ENCODE data around the gene WWOX. TPM values are rescaled to one million over a fixed set of nuclear protein-coding genes. Genes with fewer than 3 reads are reported as not detected.

The WWOX gene
- total RNA-seq, 2 donors from 2014 or later, result 12.6 to 17.2 TPM

DNA sequence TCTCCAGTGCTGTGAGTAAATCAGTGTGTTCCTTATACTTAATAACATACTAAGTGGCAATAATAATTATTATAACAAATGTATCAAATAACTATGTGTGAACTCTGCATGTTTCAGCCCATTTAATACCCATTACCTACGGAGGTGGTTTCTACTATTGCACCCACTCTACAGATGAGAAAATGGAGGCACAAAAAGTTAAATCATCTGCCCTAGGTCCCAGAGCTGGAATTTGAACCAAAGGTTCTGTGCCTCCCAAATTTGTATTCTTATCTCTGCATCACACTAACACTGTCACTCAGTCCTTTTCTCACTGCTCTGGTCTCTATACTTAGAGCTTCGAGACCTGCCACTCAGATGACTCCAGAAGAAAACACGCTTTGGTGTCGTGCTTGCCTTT, 1084.1 kb downstream of the WWOX start:
- Mint-ChIP-seq H3K27ac (no peak overlapping the region), H3K9me3 (peaks cover 13 to 18% of the 10 kb centered on the region in 2 donors), H3K36me3 (peaks cover 13 to 36% of the 10 kb centered on the region in 2 donors)
- ATAC-seq (no peak), DNase-seq (ENCODE audit: low spot score in 2 of 2) (no peak)

DNA sequence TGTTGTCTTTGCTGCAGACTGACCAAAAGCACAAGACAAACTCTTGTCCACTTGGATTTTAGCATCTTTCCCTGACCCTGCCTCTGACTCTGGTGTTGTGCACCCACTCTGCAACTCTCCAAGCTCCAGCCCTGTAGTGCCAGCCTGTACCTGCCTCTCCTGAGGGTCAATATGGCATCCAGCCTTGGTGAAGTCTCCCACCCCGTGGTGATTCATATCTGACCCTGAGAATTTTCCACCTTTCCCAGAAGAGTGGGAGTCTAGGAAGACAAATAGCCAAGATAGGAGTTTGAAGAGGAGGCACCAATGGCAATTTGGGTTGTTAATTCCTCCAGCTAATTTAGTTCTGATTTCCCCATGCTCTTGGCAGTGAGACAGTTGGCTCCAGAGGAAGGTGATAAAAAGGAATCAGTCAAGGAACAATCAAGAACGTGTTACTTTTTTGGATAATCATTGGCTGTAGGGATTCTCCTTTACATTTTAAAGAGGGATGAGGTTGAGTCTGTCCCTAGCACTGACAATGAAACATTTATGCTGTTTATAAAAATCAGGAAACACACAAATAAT, 1085.1 kb downstream of the WWOX start:
- Mint-ChIP-seq H3K36me3 (peaks cover 15 to 33% of the 10 kb centered on the region in 2 donors), H3K9me3 (peaks cover 13 to 16% of the 10 kb centered on the region in 2 donors), H3K27ac (no peak overlapping the region)
- DNase-seq (ENCODE audit: low spot score in 2 of 2) (no peak), ATAC-seq (no peak)

DNA sequence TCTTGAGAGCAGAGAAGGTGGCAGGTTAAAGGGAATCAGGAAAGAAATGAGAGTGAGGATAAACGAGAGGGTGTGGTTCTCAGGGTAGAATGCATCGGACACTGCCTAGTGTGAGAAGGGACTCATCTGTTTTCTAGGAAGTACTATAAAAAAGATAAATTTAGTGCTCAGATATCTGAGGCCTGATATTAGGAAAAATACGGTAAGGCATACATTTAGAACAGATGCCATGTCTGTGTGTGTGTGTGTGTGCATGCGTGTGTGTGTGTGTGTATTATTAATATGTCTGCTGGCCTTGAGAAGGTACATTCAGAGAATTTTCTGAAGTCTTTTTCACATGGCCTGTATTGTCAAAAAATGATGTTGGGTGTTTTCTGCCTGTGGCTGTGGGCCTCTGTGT, 1086.3 kb downstream of the WWOX start:
- Mint-ChIP-seq H3K27ac (no peak overlapping the region), H3K9me3 (peaks cover 8 to 14% of the 10 kb centered on the region in 2 donors), H3K36me3 (peaks cover 11 to 21% of the 10 kb centered on the region in 2 donors)
- no peak for ATAC-seq
- DNase-seq (ENCODE audit: low spot score in 2 of 2), result no peak

DNA sequence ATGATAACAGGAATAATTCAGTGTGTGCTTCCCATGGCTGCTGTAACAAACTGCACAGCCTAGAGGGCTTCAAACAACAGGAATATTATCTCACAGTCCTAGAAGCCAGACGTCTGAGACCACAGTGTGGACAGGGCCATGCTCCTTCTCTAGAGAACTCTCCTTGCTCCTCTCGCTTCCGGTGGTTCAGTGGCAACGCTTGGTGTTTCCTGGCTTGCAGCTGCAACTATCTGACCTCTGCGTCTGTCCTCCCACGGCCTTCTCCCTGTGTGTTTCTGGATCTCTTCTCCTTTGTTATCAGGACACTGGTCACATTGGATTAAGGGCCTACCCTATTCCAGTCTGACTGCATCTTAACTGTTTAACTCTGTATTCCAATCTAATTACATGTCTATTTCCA, 1086.7 kb downstream of the WWOX start:
- DNase-seq (ENCODE audit: low spot score in 2 of 2) (no peak), ATAC-seq (no peak)
- Mint-ChIP-seq H3K27ac (no peak overlapping the region), H3K9me3 (peaks cover 6 to 9% of the 10 kb centered on the region in 2 donors), H3K36me3 (peaks cover 11 to 16% of the 10 kb centered on the region in 2 donors)

DNA sequence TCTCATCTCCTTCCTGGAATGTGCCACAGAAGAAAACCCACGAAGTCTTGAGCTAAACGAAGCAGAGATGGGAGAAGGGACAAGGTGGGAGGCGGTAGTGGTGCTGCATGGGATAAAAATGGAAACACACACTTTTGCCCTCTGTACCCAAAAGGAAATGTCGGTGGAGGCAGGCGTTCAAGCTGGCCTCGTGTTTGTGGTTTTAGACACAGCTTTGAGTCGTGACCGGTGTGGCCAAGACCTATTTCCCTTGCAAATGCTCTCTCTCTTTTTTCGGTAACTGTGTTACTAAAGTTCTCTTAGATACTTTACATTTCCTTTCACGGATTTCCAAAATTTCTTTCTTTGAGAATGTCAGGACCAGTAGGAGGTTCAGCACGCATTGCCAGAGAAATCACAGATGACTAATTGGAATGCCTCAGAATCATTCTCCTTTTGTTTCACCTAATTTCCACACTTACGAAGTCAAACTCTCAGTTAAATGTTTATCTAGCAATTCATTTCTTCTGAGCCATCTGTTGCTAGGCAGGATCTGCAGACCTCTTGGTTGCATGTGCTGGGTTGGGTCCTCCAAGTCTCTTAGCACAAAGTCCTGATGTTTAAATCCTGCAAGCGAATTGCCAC, 1088.8 kb downstream of the WWOX start:
- no peak for DNase-seq (ENCODE audit: low spot score in 2 of 2)
- H3K9me3 Mint-ChIP-seq, result peaks cover 0 to 3% of the 10 kb centered on the region in 2 donors
- ATAC-seq, result no peak
- peaks cover 10 to 11% of the 10 kb centered on the region in 2 donors for H3K36me3 Mint-ChIP-seq
- H3K27ac Mint-ChIP-seq, result no peak overlapping the region

DNA sequence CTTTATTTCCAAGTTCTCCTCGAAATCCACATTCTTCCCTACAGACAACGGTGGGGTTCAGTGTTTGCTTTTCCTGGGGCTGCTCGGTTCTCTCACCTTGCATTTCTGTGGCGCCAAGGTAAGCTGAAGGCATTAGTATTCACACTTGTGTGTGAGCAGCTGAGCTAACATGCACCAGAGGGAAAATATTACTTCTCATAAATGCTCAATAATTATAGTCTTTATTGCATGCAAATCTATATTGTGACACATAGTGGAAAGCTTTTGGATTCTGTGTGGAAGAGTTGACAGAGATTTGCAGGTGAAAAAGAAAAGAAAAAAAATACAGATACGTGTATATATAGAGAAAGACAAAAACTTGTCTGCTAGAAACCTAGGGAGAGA, 1089.3 kb downstream of the WWOX start:
- Mint-ChIP-seq H3K27ac (no peak overlapping the region), H3K36me3 (peaks cover 10 to 11% of the 10 kb centered on the region in 2 donors), H3K9me3 (peaks cover 0 to 3% of the 10 kb centered on the region in 2 donors)
- DNase-seq (ENCODE audit: low spot score in 2 of 2), result no peak
- no peak for ATAC-seq

DNA sequence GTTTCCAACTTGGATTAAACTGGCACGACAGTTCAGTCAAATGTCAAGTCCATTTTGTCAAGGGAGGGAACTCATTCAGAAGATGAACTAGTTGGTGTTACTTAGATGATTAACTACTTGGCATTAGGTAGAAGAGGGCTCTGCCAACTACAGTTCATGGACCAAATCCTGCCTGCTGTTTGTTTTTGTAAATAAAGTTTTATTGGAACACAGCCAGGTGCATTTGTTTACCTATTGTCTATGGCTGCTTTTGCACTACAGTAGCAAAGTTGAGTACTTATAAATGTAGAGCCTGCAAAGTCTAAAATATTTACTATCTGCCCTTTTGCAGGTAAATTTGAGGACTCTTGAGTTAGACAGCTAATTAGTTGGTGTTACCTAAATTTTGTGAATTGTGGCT, 1091.1 kb downstream of the WWOX start:
- Mint-ChIP-seq H3K9me3 (peaks cover 0 to 3% of the 10 kb centered on the region in 2 donors), H3K36me3 (peaks cover 10 to 11% of the 10 kb centered on the region in 2 donors), H3K27ac (no peak overlapping the region)
- DNase-seq (ENCODE audit: low spot score in 2 of 2) (no peak), ATAC-seq (no peak)

DNA sequence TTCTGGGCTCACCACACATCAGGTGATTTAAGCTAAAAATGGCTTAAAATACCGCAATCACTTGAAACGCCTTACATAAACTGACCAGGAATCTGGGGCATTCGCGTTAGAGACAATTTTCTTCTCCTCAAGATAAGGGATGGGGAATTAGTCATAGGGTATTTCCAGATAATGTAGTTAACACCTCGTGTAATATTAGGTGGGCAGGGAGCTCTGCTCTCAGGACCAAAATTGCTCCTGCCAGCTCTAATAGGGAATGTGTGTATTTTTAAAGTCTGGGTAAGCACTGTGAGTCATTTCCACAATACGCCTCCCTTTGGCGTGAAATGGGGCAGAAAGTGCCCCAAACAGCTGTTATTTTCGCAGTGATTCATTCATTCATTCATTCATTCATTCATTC, 1092.5 kb downstream of the WWOX start:
- Mint-ChIP-seq H3K9me3 (peaks cover 0 to 3% of the 10 kb centered on the region in 2 donors), H3K27ac (no peak overlapping the region), H3K36me3 (peaks cover 10 to 11% of the 10 kb centered on the region in 2 donors)
- DNase-seq (ENCODE audit: low spot score in 2 of 2), result no peak
- ATAC-seq, result no peak

DNA sequence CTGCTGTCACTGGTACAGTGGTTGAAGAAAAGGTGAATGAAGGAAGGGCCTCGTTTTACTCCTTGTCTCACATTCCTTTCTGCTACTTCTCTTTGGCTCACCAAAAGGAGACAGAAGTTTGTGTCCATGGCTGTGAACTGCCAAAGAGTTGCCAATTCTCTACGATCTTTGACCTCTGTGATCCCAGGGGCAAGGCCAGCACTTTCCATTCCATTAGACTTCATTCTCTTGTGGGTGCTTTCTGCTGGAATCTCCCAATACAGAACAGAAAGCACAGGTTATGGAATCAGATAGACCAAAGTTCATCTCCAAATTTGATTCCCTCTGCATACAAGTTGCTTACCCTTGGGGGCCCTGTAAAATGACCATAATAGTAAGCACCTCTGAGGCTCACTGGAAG, 1093.5 kb downstream of the WWOX start:
- no peak for ATAC-seq
- no peak overlapping the region for H3K27ac Mint-ChIP-seq
- peaks cover 0 to under 1% of the 10 kb centered on the region in 2 donors for H3K9me3 Mint-ChIP-seq
- no peak for DNase-seq (ENCODE audit: low spot score in 2 of 2)
- H3K36me3 Mint-ChIP-seq, result peaks cover 7 to 9% of the 10 kb centered on the region in 2 donors

DNA sequence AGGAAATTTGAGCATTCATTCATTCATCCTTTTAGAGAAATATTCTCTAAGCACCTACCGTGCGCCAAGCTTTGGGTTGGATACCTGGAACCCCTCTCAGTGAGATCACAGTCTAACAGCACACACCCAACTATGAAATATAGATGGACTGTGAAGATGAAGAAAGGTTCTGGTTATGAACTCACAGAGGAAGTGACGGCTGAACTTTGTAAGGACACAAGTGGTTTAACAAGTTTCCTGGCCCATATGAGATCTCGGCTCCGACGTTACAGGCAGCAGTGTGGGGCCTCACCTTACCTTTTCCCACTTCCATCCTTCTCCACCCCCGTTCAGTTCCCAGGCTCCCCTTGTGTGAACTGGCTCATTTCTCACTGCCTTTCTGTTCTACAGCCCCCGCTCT, 1094.8 kb downstream of the WWOX start:
- Mint-ChIP-seq H3K27ac (no peak overlapping the region), H3K9me3 (no peaks in the 10 kb centered on the region), H3K36me3 (no peaks in the 10 kb centered on the region)
- no peak for ATAC-seq
- no peak for DNase-seq (ENCODE audit: low spot score in 2 of 2)

DNA sequence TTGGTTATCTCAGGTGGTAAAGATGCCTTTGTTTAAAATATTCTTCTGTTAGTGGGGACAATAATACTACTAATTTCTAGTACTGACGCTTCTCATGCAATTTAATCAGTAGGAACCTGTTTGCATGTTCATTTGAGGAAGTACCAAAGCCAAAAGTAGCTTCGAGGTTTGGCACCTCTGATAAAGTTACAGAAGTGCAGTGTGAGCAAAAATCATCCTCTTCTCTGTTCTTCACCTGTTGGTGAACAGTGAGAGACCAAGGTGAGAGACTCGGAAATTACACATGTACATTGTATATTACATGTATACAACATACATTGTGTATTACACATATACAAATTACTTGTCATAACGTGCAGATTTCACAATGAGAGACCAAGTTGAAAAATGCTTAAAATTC, 1096.5 kb downstream of the WWOX start:
- ATAC-seq, result no peak
- Mint-ChIP-seq H3K27ac (peak overlapping the region in 1 of 2 donors; percentile 62), H3K36me3 (no peaks in the 10 kb centered on the region), H3K9me3 (no peaks in the 10 kb centered on the region)
- no peak for DNase-seq (ENCODE audit: low spot score in 2 of 2)

DNA sequence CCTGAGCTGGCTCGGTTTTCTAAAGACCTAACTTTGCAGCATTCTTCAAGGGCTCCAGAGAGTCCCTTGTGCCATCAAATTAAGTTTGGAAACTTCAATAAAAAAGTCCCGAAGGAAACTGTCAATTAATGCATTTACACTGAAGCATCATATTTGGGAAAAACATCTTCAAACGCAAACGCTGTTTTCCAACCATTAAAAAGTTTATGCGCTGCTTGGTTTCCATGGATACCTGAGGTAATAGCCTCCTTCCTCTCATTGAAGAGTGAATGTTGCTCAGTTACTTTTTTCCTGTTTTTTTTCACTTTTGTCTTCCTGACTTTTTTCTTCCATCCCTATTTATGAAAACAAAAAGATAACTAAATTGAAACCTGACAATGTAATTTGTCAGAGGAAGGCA, 1102.0 kb downstream of the WWOX start:
- DNase-seq (ENCODE audit: low spot score in 2 of 2) (no peak), ATAC-seq (no peak)
- Mint-ChIP-seq H3K36me3 (no peaks in the 10 kb centered on the region), H3K9me3 (no peaks in the 10 kb centered on the region), H3K27ac (no peak overlapping the region)

DNA sequence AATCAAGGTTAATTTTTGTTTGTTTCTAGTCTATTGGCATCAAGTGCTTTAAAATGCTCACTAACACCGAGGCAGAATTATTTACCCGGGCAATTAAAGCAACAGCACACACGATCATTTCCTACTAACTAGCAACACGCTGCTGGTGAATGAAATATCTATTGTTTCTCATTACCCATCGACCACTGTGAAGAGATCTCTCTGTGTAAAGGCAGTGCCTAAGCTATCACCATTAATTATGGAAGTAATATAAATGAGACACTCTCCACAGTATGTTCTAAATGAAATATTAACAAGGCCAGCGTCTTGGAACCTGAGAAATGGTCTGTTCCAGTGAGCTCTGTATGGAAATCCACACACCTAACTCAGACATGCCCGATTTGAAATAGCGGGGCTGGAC, 1103.5 kb downstream of the WWOX start:
- H3K9me3 Mint-ChIP-seq, result no peaks in the 10 kb centered on the region
- no peaks in the 10 kb centered on the region for H3K36me3 Mint-ChIP-seq
- no peak for DNase-seq (ENCODE audit: low spot score in 2 of 2)
- ATAC-seq, result no peak
- no peak overlapping the region for H3K27ac Mint-ChIP-seq

DNA sequence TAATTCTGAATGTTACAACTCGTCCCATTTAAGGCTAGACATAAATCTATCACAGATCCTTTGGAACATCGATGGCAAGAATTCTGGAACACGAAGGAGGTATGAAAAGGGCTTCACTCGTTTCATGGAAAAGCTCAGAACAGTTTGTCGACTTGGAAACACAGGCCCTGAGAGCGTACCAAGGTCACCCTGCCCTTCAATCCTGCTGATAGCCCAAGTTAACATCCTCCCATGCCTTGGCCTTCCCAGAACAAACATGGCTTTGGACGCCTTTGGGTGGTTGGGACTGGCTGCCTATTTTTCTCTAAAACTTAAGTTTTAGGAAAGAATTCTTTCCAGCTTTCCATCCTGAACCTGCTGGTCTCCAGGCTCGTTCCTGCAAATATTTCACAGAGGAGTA, 1105.0 kb downstream of the WWOX start:
- Mint-ChIP-seq H3K9me3 (no peaks in the 10 kb centered on the region), H3K36me3 (no peaks in the 10 kb centered on the region), H3K27ac (no peak overlapping the region)
- ATAC-seq (no peak), DNase-seq (ENCODE audit: low spot score in 2 of 2) (no peak)

DNA sequence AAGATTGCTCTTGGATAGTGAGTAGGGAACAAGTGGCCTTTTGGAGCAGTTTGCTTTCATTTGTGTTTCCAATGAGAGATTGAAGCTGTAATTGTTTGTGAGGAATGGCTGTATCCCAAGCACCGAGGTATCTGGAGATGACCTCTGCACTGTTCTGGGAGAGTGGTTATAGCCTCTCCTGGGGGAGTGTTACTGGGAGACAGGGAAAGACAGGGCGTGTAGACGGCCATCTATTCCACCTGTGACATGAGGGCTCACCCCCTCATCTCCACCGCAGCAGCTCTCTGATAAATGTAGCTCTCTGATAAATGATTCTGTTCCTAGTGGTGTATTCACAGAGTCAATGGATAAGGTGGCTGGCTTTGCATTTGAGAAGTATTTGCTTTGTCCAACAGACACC, 1107.4 kb downstream of the WWOX start:
- ATAC-seq (no peak), DNase-seq (ENCODE audit: low spot score in 2 of 2) (no peak)
- no peaks in the 10 kb centered on the region for H3K36me3 Mint-ChIP-seq
- no peaks in the 10 kb centered on the region for H3K9me3 Mint-ChIP-seq
- no peak overlapping the region for H3K27ac Mint-ChIP-seq

DNA sequence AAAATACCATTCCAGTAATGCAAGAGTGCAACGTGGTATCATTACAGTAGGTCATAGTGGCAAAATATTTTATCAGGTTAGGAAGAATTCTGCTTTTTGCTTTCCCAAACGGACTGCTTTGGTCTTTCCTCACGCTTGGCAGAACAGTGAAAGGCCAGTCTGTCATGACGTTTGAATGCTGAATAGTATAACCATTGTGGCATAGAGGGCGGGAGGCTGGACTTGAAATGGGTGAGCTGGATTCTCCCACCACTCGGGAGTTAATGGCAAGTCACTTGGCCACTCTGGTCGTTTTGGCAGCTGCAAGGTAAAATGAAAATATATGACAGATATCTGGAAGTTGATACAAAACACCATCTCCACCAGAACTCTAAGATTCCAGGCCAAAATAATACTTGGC, 1109.9 kb downstream of the WWOX start:
- DNase-seq (ENCODE audit: low spot score in 2 of 2) (no peak), ATAC-seq (no peak)
- peaks cover 3 to 8% of the 10 kb centered on the region in 2 donors for H3K9me3 Mint-ChIP-seq
- H3K27ac Mint-ChIP-seq, result no peak overlapping the region
- H3K36me3 Mint-ChIP-seq, result peaks cover 0 to 17% of the 10 kb centered on the region in 2 donors

DNA sequence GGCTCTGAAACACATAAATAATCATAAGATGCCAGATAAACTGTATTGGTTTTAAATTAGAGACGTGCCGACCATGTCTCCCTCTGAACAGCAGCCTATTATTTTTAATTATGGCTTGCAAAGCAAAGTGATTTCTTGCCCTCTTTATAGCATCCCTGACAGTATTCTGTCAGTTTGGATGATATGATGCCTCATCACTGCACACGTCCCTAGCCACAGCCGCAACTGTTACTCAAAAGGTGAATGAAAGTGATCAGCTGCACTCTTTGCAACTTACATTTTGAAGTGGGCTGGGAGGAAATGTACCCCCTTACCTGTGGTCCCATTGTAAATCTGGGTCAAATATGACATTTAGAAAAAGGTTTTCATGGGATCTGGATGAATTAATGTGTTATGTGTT, 1111.2 kb downstream of the WWOX start:
- no peak for DNase-seq (ENCODE audit: low spot score in 2 of 2)
- peaks cover 3 to 8% of the 10 kb centered on the region in 2 donors for H3K9me3 Mint-ChIP-seq
- H3K36me3 Mint-ChIP-seq, result peaks cover 0 to 19% of the 10 kb centered on the region in 2 donors
- no peak overlapping the region for H3K27ac Mint-ChIP-seq
- peak in 1 of 2 donors; percentile 94 for ATAC-seq

DNA sequence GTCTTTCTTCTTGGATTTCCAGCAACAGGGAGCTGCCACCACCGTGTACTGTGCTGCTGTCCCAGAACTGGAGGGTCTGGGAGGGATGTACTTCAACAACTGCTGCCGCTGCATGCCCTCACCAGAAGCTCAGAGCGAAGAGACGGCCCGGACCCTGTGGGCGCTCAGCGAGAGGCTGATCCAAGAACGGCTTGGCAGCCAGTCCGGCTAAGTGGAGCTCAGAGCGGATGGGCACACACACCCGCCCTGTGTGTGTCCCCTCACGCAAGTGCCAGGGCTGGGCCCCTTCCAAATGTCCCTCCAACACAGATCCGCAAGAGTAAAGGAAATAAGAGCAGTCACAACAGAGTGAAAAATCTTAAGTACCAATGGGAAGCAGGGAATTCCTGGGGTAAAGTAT, 1112.1 kb downstream of the WWOX start:
- ATAC-seq (no peak), DNase-seq (ENCODE audit: low spot score in 2 of 2) (no peak)
- Mint-ChIP-seq H3K36me3 (peaks cover 0 to 24% of the 10 kb centered on the region in 2 donors), H3K27ac (peak overlapping the region in 1 of 2 donors; percentile 60), H3K9me3 (peaks cover 3 to 8% of the 10 kb centered on the region in 2 donors)
